Thyroid gland (tissue), 4 donors: ENCODE measurements around the gene OR4K13.

ENCODE experiments used
- CTCF ChIP-seq, 6 experiments: fragments of 200-600 bp in 3 of 6; fragments of 450-650 bp in 3 of 6; sonication (generic) in 3 of 6; IDR thresholded peaks; one replicate each; pipeline ENCODE4 v1.5.1; 2016 to 2019; ENCODE audit warnings: antibody characterized with exemption in 6 of 6, mild to moderate bottlenecking in 2 of 6, inconsistent platforms in 1 of 6, moderate library complexity in 1 of 6
- POLR2A ChIP-seq, 2 donors: fragments of 450-650 bp; IDR thresholded peaks; one replicate each; pipeline ENCODE4 v1.6.1; 2017; ENCODE audit warnings: antibody characterized with exemption in 2 of 2, mild to moderate bottlenecking in 2 of 2, moderate library complexity in 1 of 2

- TF ChIP-seq CTCF (IDR thresholded peaks at IDR 0.05) (no peak), POLR2A (IDR thresholded peaks at IDR 0.05) (no peak)
Measured at GRCh38 chr14:20035938-20036337, at the start of gene OR4K13.
